ENCODE data around the gene GIT1. TPM values are rescaled to one million over a fixed set of nuclear protein-coding genes. Genes with fewer than 3 reads are reported as not detected.

Gene GIT1
- total and polyA plus RNA-seq, 2 experiments from 2014 or later = 15.9 to 60.9 TPM

DNA sequence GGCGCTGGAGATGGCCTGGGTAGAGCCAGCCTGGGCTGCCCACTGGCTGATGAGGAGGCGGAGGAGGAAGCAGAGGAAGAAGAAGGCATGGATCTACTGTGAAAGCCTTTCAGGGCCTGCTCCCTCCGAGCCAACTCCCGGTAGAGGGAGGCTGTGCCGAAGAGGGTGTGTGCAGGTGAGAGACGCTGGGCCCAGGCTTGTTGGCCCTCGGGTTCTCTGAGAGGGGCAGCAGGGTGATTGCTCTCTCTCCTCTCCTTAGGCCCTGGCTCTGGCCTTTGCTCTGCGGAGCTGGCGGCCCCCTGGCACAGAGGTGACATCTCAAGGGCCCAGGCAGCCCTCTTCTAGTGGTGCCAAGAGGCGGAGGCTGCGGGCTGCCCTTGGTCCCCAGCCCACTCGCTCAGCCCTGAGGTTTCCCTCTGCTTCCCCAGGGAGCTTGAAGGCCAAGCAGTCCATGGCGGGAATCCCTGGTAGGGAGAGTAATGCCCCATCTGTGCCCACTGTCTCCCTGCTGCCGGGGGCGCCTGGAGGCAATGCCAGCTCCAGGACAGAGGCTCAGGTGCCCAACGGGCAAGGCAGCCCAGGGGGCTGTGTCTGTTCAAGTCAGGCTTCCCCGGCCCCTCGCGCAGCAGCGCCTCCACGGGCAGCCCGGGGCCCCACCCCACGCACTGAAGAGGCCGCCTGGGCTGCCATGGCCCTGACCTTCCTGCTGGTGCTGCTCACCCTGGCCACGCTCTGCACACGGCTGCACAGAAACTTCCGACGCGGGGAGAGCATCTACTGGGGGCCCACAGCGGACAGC, 17.4 kb downstream of the GIT1 start:
- Mint-ChIP-seq H3K27me3 (ENCODE audit: insufficient read depth, low read depth, poor library complexity) (peaks cover 32% of the 10 kb centered on the region), H3K9me3 (no peaks in the 10 kb centered on the region), H3K27ac (no peak overlapping the region), H3K4me3 (peak overlapping the region; percentile 33; the same call in 2 of the 3 replicates), H3K4me1 (peaks cover 10% of the 10 kb centered on the region; the same call in 2 of the 3 replicates), H3K36me3 (ENCODE audit: low read depth) (peaks cover 15% of the 10 kb centered on the region)
- no peak overlapping the region for H2AFZ ChIP-seq
- peaks cover 23% of the 10 kb centered on the region for H3F3A ChIP-seq (replicated peaks; ENCODE audit: low read depth)
- peak overlapping the region; percentile 48; the same call in 1 of the 2 replicates for H3K4me3 ChIP-seq
- H3K79me2 ChIP-seq (replicated peaks; ENCODE audit: insufficient read depth) = no peaks in the 10 kb centered on the region
- ATAC-seq (peak; percentile 15), DNase-seq (ENCODE audit: low spot score) (no peak)
- TF ChIP-seq JUNB (IDR thresholded peaks at IDR 0.05; ENCODE audit: unreplicated experiment) (no peak), CREB1 (CRISPR knock-in tag; IDR thresholded peaks at IDR 0.05; ENCODE audit: low read depth) (no peak), POLR2AphosphoS5 (IDR thresholded peaks at IDR 0.05; ENCODE audit: low read depth) (no peak), REST (IDR thresholded peaks at IDR 0.05; ENCODE audit: unreplicated experiment) (no peak)
- TF ChIP-seq, protein P1, sequence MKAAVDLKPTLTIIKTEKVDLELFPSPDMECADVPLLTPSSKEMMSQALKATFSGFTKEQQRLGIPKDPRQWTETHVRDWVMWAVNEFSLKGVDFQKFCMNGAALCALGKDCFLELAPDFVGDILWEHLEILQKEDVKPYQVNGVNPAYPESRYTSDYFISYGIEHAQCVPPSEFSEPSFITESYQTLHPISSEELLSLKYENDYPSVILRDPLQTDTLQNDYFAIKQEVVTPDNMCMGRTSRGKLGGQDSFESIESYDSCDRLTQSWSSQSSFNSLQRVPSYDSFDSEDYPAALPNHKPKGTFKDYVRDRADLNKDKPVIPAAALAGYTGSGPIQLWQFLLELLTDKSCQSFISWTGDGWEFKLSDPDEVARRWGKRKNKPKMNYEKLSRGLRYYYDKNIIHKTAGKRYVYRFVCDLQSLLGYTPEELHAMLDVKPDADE (IDR thresholded peaks at IDR 0.05) = no peak
- H3K4me2 ChIP-seq = peak overlapping the region; percentile 71; the same call in 1 of the 2 replicates
- peaks cover 5% of the 10 kb centered on the region; the same call in 1 of the 2 replicates for H3K4me1 ChIP-seq (ENCODE audit: insufficient read depth)
- H3K27me3 ChIP-seq (ENCODE audit: insufficient read depth) = peaks cover 25% of the 10 kb centered on the region
- H3K9me2 ChIP-seq (ENCODE audit: insufficient read depth) = no peaks in the 10 kb centered on the region
- H3K27ac ChIP-seq (ENCODE audit: low read depth) = no peak overlapping the region
- no peaks in the 10 kb centered on the region; the same call in 1 of the 2 replicates for H3K36me3 ChIP-seq (ENCODE audit: insufficient read depth)
- no peaks in the 10 kb centered on the region; the same call in 1 of the 2 replicates for H4K20me1 ChIP-seq (replicated peaks; ENCODE audit: insufficient read depth)

DNA sequence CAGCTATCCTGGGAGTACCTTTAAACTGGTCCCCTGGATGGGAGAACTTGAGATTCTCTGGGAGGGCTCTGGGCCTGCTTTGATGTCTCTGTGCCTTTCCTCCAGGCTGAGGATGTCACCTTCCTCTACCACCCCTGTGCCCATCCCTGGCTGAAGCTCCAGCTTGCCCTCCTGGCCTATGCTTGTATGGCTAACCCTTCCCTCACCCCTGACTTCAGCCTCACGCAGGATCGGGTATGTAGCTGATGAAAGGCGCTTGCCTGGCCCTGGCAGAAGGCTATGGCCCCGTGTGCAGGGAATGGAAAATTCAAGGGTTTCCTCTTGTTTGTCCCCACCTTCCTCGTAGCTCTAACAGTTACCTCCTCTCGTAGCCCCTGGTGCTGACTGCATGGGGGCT, 18.0 kb downstream of the GIT1 start:
- ATAC-seq (no peak), DNase-seq (ENCODE audit: low spot score) (no peak)
- Mint-ChIP-seq H3K36me3 (ENCODE audit: low read depth) (peaks cover 15% of the 10 kb centered on the region), H3K4me1 (peaks cover 10% of the 10 kb centered on the region; the same call in 2 of the 3 replicates), H3K27ac (no peak overlapping the region), H3K9me3 (no peaks in the 10 kb centered on the region), H3K4me3 (no peak overlapping the region), H3K27me3 (ENCODE audit: insufficient read depth, low read depth, poor library complexity) (peaks cover 33% of the 10 kb centered on the region)
- H3K27ac ChIP-seq (ENCODE audit: low read depth) = no peak overlapping the region
- H3K36me3 ChIP-seq (ENCODE audit: insufficient read depth) = no peaks in the 10 kb centered on the region; the same call in 1 of the 2 replicates
- H3K79me2 ChIP-seq (replicated peaks; ENCODE audit: insufficient read depth) = no peaks in the 10 kb centered on the region
- no peak overlapping the region for H3K4me3 ChIP-seq
- H3K27me3 ChIP-seq (ENCODE audit: insufficient read depth) = peaks cover 30% of the 10 kb centered on the region
- peaks cover 5% of the 10 kb centered on the region; the same call in 1 of the 2 replicates for H3K4me1 ChIP-seq (ENCODE audit: insufficient read depth)
- H3F3A ChIP-seq (replicated peaks; ENCODE audit: low read depth) = peaks cover 23% of the 10 kb centered on the region
- no peaks in the 10 kb centered on the region; the same call in 1 of the 2 replicates for H4K20me1 ChIP-seq (replicated peaks; ENCODE audit: insufficient read depth)
- H3K4me2 ChIP-seq = no peak overlapping the region
- H2AFZ ChIP-seq = no peak overlapping the region
- no peaks in the 10 kb centered on the region for H3K9me2 ChIP-seq (ENCODE audit: insufficient read depth)
- no peak for TF ChIP-seq EZH2phosphoT487 (IDR thresholded peaks at IDR 0.05; ENCODE audit: unreplicated experiment)
- no peak for TF ChIP-seq ZNF331 (CRISPR knock-in tag; IDR thresholded peaks at IDR 0.05; ENCODE audit: low read depth)
- no peak for TF ChIP-seq REST (IDR thresholded peaks at IDR 0.05; ENCODE audit: unreplicated experiment)
- no peak for TF ChIP-seq STAT1 (IDR thresholded peaks at IDR 0.05; ENCODE audit: unreplicated experiment)
- TF ChIP-seq JUNB (IDR thresholded peaks at IDR 0.05; ENCODE audit: unreplicated experiment) = no peak
- no peak for TF ChIP-seq NANOG (IDR thresholded peaks at IDR 0.05; ENCODE audit: borderline replicate concordance)
- TF ChIP-seq, protein P1 (IDR thresholded peaks at IDR 0.05) = no peak
- TF ChIP-seq POLR2AphosphoS5 (IDR thresholded peaks at IDR 0.05; ENCODE audit: low read depth) = no peak
- TF ChIP-seq CTCF (conservative IDR thresholded peaks at IDR 0.05; ENCODE audit: low read depth in 2 of 2) = no peak
- no peak for TF ChIP-seq ZNF114 (CRISPR knock-in tag; IDR thresholded peaks at IDR 0.05)
- TF ChIP-seq CREB1 (CRISPR knock-in tag; IDR thresholded peaks at IDR 0.05; ENCODE audit: low read depth) = no peak

Measured in GM23338 (cell line).